NCI-H526 treated with DMSO at 0.1 percent for 48 hours (cell line): Measurements from ENCODE around the gene DISP3.

Experiments
- DNase-seq: peaks from one replicate; lab custom pipeline; 2025; lab: John Stamatoyannopoulos, UW

The DISP3 gene

GRCh38 chr1:11543796-11544195 is 64.8 kb downstream of the DISP3 start:
- no peak for DNase-seq

GRCh38 chr1:11546456-11546855 is 67.5 kb downstream of the DISP3 start:
- no peak for DNase-seq

GRCh38 chr1:11550664-11551283 is 71.8 kb downstream of the DISP3 start:
- no peak for DNase-seq

GRCh38 chr1:11558276-11558675 is 79.3 kb downstream of the DISP3 start:
- no peak for DNase-seq

- peak; percentile 2 for DNase-seq
Measured at GRCh38 chr1:11558871-11559590, 80.1 kb downstream of the DISP3 start.

- no peak for DNase-seq
Measured at GRCh38 chr1:11559591-11559970, 80.6 kb downstream of the DISP3 start.

- DNase-seq = no peak
Measured at GRCh38 chr1:11560061-11560460, 81.1 kb downstream of the DISP3 start.

GRCh38 chr1:11561740-11562139 is 82.8 kb downstream of the DISP3 start:
- DNase-seq = no peak

- no peak for DNase-seq
Measured at GRCh38 chr1:11562664-11563063, 83.7 kb downstream of the DISP3 start.

- DNase-seq = peak; percentile 48
Measured at GRCh38 chr1:11563560-11564069, 84.7 kb downstream of the DISP3 start.

- DNase-seq = peak; percentile 10
Measured at GRCh38 chr1:11564237-11564636, 85.3 kb downstream of the DISP3 start.

- peak; percentile 66 for DNase-seq
Measured at GRCh38 chr1:11566042-11566850, 87.3 kb downstream of the DISP3 start.

- no peak for DNase-seq
Measured at GRCh38 chr1:11567244-11568065, 88.5 kb downstream of the DISP3 start.

GRCh38 chr1:11568687-11569086 is 89.7 kb downstream of the DISP3 start:
- DNase-seq = no peak

GRCh38 chr1:11569551-11569950 is 90.6 kb downstream of the DISP3 start:
- peak; percentile 7 for DNase-seq

GRCh38 chr1:11569954-11570353 is 91.0 kb downstream of the DISP3 start:
- DNase-seq = no peak

GRCh38 chr1:11570821-11571380 is 91.9 kb downstream of the DISP3 start:
- no peak for DNase-seq

GRCh38 chr1:11571906-11572616 is 93.1 kb downstream of the DISP3 start:
- DNase-seq = no peak

GRCh38 chr1:11573116-11573692 is 94.2 kb downstream of the DISP3 start:
- no peak for DNase-seq

- DNase-seq = no peak
Measured at GRCh38 chr1:11575553-11575952, 96.6 kb downstream of the DISP3 start.
